ENCODE data around the gene RHCG.

RHCG gene

DNA sequence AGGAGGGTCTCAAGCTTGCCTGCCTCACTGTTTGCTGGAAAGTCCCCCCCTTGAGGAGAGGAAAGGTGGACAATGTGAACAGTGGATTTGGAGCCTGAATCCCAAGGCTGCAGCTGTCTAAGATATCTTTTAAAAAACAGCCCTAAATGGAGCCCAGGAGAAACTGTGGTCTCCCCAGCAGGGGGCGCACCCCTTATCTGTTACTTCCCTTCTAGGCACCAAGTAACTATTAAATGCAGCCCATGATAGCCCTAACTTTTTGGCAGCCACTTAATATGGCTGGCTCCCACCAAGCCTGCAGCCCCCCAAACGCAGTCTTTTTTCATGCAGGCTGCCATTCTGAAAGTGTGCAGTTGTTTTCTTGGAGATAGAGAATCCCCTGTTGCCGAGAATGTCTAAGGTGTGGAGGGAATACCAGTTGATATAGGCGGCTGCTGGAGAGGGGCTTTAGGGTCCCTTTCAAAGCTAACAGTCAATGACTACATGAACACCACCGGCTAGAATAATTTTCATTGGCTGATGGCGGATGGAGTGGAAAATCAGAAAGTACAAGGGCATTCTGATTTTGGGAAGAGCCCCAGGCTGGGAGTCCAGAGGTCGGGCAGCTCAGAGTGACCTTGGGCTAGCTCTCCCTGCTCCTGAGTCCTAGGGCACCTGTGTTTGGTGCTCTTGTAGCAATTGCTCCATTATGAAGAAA is 1.3 kb downstream of the RHCG start:
- Mint-ChIP-seq H3K4me3 (no peak overlapping the region), H3K27me3 (ENCODE audit: low read depth) (peaks cover 50% of the 10 kb centered on the region), H3K36me3 (ENCODE audit: low read depth) (no peaks in the 10 kb centered on the region), H3K4me1 (ENCODE audit: low read depth) (peaks cover 2% of the 10 kb centered on the region), H3K9me3 (no peaks in the 10 kb centered on the region), H3K27ac (no peak overlapping the region)

DNA sequence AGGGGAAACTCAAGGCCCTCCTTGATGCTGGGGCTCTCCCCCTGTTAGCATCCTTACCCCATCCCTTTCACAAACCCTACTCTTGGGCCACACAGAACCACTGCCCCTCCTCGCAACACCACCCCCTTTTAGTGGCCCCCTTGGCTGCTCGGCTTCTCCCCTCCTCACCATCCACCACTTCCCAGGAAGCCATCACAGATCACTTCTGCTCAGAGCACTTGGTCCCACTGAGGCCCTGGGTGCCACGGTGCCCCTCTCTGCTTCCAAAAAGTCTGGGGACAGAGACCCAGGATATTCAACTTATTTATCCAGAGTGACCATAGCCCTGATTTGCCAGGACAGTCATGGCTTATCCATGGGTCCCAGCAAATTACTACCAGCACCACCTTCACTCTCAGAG is 2.4 kb downstream of the RHCG start:
- no peak overlapping the region for H3K4me3 Mint-ChIP-seq
- H3K4me1 Mint-ChIP-seq (ENCODE audit: low read depth), result peaks cover 2% of the 10 kb centered on the region
- no peaks in the 10 kb centered on the region for H3K36me3 Mint-ChIP-seq (ENCODE audit: low read depth)
- no peaks in the 10 kb centered on the region for H3K9me3 Mint-ChIP-seq
- peaks cover 46% of the 10 kb centered on the region for H3K27me3 Mint-ChIP-seq (ENCODE audit: low read depth)
- H3K27ac Mint-ChIP-seq, result no peak overlapping the region

DNA sequence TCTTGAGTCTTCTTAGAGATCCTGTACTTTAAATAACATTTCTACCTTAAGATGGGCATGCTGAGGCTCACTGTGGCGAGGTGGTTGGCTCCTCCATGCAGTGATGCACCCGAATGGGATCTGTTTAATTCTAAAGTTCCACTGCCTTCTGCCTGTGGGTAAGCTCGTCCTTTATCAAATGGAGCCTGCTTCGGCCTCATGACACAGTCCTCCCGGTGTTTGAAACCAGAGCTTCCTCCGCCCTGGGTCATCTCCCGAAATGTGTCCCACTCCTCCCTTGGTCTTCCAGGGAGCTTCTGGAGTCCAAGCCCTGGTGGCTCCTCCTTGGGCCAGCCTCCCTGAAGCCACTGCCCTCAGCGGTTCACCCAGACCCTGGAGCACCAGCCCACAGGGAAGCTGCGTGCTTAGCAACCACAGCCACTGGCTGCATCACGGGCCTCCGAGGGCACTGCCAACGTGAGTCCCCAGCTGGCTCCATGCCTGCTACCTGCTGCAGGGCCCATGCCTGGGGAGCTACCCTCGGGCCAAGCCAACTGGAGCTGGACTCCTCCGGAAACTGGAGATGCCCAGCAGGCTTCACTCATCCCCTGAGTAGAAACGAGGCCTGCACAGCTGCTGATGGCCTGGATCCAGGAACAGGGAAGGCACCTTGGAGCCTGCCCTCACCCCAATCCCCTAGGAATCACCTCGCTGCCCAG is 3.3 kb downstream of the RHCG start:
- Mint-ChIP-seq H3K27ac (no peak overlapping the region), H3K9me3 (no peaks in the 10 kb centered on the region), H3K4me1 (ENCODE audit: low read depth) (peaks cover 2% of the 10 kb centered on the region), H3K4me3 (no peak overlapping the region), H3K36me3 (ENCODE audit: low read depth) (no peaks in the 10 kb centered on the region), H3K27me3 (ENCODE audit: low read depth) (peaks cover 40% of the 10 kb centered on the region)

DNA sequence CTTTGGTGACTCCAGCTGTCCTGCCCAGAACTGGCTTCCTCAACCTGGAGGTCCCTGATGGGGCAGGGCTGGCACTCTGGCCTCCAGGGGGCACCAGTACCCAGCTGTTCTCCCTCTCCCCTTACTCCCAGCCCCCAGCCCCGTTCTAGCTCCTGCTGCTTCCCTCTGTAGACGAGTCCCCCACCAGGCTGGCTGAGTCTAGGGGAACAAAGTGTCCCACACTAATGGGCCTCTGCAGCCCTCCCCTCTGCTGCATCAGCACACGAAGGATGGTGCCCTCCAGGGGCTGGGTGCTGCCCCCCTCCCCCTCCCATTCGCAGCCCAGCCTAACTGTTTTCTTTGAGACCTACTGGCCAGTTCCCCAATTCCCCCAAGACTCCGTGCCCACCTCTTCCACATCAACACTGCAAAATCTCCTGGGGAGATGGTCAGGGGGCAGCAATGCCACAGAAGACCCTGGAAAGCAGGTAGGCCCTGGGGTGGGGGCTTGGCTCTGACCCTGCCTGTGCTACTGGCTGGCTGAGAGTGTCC is 4.2 kb downstream of the RHCG start:
- Mint-ChIP-seq H3K36me3 (ENCODE audit: low read depth) (no peaks in the 10 kb centered on the region), H3K9me3 (no peaks in the 10 kb centered on the region), H3K27ac (no peak overlapping the region), H3K27me3 (ENCODE audit: low read depth) (peaks cover 44% of the 10 kb centered on the region), H3K4me3 (no peak overlapping the region), H3K4me1 (ENCODE audit: low read depth) (peaks cover 2% of the 10 kb centered on the region)

DNA sequence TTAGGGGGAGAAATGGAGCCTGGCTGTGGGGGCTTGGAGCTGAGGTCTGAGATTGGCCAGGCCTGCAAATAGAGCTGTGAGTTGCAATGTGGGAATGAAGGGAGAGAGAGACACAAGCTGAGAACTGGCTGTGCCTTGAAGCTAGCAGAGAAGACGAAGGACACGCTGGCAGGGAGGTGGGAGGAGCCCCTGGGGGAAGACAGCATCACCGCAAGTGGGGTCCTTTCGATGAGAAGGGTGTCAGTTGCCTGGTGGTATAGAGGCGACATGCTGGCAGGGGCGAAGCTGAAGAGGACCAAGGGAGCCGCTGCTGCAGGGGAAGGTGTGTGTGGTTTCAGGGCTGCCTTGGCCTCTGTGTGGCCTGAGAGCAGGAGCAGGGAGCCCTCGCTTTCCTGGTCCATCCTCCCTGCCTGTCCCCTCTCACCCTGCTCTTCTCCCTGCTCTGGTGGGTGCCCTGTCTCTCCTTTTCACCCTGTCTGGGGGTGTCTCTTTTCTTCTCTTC is 5.5 kb downstream of the RHCG start:
- Mint-ChIP-seq H3K4me3 (no peak overlapping the region), H3K4me1 (ENCODE audit: low read depth) (peaks cover 4% of the 10 kb centered on the region), H3K9me3 (no peaks in the 10 kb centered on the region), H3K27me3 (ENCODE audit: low read depth) (peaks cover 41% of the 10 kb centered on the region), H3K36me3 (ENCODE audit: low read depth) (no peaks in the 10 kb centered on the region), H3K27ac (no peak overlapping the region)

DNA sequence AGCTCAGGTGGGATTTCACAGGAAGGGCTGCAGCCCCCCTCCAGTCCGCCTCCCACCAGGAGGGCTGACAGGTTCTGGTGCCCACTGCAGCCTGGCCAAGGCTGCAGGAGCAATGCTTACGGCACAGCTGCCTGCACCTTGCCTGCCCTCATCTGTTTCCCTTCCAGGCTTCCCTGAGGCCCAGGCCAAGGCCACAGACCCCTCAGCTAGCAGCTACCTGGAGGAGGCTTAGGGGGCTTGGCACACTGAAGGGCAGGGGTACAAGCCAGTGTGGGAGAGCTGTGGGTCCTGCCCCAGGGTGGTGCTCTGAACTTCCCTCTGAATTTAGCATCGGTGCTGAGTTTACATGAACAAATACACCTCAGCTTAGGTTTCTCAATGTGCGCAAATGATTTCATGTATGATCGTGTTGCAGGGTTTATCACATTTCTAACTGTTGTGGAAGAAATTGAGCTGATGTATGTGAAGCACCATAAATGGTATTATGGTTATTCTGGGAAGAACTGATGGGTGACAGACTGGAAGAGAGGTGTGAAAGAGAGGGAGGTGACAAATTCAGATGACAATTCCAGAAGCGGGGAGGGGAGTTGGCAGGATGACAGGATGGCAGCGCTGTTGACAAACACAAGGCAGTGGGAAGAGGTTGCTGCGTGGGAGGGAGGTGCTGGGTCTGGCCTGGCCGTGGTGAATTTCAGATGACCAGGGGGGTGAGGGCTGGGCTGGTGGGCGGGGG is 6.1 kb downstream of the RHCG start:
- Mint-ChIP-seq H3K36me3 (ENCODE audit: low read depth) (no peaks in the 10 kb centered on the region), H3K27ac (no peak overlapping the region), H3K4me1 (ENCODE audit: low read depth) (peaks cover 2% of the 10 kb centered on the region), H3K27me3 (ENCODE audit: low read depth) (peaks cover 41% of the 10 kb centered on the region), H3K9me3 (no peaks in the 10 kb centered on the region), H3K4me3 (no peak overlapping the region)

DNA sequence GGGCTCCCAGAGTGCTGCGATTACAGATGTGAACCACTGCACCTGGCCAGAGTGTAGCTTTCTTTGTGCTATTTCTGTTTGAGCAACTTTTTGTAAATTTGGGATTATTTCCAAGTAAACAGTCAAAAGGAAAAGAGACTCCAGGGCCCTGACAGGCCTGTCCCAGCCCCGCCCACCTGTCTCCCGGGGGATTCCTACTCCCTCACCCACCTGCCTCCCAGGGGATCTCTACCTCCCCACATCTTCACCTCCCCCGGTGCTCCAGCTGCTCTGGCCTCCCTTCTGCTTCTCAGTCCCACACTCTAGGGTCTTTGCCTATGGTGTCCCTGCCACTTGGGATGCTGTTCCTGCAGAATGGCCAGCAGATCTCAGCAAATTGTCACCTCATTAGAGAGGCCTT is 7.0 kb downstream of the RHCG start:
- Mint-ChIP-seq H3K27me3 (ENCODE audit: low read depth) (peaks cover 37% of the 10 kb centered on the region), H3K9me3 (no peaks in the 10 kb centered on the region), H3K36me3 (ENCODE audit: low read depth) (no peaks in the 10 kb centered on the region), H3K27ac (no peak overlapping the region), H3K4me3 (no peak overlapping the region), H3K4me1 (ENCODE audit: low read depth) (peaks cover 2% of the 10 kb centered on the region)

DNA sequence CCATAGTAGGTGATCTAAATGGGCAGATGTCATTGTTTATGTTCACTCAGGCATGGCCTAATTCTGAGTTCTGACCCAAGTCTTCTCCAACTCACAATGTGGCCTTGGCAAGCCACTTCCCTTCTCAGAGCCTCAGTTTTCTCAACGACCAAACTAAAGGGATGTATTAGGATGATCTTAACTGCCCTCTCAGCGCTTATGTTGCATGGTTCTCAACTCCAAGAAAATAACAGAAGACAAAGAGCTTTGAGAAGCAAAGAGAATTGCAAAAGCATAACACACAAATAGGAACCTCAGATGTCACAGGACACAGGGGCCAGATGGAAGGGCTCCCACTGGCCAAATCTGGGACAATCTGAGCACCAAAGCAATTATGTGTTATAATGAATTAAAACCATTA is 8.6 kb downstream of the RHCG start:
- Mint-ChIP-seq H3K4me3 (no peak overlapping the region), H3K4me1 (ENCODE audit: low read depth) (peaks cover 2% of the 10 kb centered on the region), H3K36me3 (ENCODE audit: low read depth) (no peaks in the 10 kb centered on the region), H3K27ac (no peak overlapping the region), H3K9me3 (no peaks in the 10 kb centered on the region), H3K27me3 (ENCODE audit: low read depth) (peaks cover 34% of the 10 kb centered on the region)

DNA sequence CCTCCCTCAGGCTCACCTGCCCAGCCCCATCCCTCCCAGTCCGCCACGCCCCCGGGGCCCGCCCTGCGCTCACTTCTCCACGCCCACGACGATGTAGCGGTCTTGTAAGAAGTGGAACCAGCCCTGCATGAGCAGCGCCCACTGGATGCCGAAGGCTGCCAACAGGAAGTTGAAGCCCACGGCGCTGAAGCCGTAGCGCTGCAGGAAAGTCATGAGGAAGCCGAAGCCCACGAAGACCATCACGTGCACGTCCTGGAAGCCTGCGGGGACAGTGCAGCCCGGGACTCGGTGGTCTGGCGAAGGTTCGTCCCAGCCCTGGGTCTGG is 9.7 kb downstream of the RHCG start:
- Mint-ChIP-seq H3K36me3 (ENCODE audit: low read depth) (no peaks in the 10 kb centered on the region), H3K9me3 (no peaks in the 10 kb centered on the region), H3K27me3 (ENCODE audit: low read depth) (peaks cover 34% of the 10 kb centered on the region), H3K27ac (no peak overlapping the region), H3K4me3 (no peak overlapping the region), H3K4me1 (ENCODE audit: low read depth) (peaks cover 2% of the 10 kb centered on the region)

DNA sequence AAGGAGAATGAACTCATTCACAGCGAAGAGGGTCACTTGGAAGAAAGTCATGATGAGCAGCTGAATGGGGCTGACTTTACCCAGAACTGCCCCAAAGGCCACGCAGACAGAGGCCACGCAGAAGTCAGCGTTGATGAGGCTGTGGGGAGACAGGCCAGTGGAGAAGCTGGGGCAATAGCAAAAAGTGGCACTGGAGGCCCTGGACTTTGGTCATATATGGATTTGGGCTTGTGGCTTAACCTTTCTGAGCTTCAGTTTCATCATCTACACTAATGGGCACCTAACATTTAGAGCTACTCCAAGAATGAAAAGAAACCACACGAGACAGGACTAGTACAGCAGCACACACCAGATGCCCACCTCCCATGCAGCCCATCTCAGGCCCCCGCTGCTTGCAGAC is 13.3 kb downstream of the RHCG start:
- Mint-ChIP-seq H3K9me3 (no peaks in the 10 kb centered on the region), H3K27ac (no peak overlapping the region), H3K4me1 (ENCODE audit: low read depth) (peaks cover 2% of the 10 kb centered on the region), H3K27me3 (ENCODE audit: low read depth) (peaks cover 32% of the 10 kb centered on the region), H3K36me3 (ENCODE audit: low read depth) (no peaks in the 10 kb centered on the region), H3K4me3 (no peak overlapping the region)

DNA sequence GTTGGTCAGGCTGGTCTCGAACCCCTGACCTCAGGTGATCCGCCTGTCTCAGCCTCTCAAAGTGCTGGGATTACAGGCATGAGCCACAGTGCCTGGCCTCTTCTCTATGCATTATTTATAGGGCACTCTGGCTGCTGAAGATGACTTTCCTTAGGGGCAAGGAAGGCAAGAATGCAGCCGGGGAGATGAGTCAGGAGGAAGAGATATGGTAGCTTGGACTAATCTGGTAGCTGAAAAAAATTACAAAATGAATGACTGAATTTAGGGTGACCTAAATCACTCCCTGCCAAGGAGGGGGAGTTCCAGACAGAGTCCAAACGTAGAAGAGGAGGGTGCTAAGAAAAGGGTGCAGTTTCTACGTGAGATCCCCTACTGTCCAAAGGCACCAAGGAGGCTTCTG is 14.2 kb downstream of the RHCG start:
- H3K36me3 Mint-ChIP-seq (ENCODE audit: low read depth), result no peaks in the 10 kb centered on the region
- H3K9me3 Mint-ChIP-seq, result no peaks in the 10 kb centered on the region
- peaks cover 2% of the 10 kb centered on the region for H3K4me1 Mint-ChIP-seq (ENCODE audit: low read depth)
- peaks cover 23% of the 10 kb centered on the region for H3K27me3 Mint-ChIP-seq (ENCODE audit: low read depth)
- no peak overlapping the region for H3K4me3 Mint-ChIP-seq
- H3K27ac Mint-ChIP-seq, result no peak overlapping the region

DNA sequence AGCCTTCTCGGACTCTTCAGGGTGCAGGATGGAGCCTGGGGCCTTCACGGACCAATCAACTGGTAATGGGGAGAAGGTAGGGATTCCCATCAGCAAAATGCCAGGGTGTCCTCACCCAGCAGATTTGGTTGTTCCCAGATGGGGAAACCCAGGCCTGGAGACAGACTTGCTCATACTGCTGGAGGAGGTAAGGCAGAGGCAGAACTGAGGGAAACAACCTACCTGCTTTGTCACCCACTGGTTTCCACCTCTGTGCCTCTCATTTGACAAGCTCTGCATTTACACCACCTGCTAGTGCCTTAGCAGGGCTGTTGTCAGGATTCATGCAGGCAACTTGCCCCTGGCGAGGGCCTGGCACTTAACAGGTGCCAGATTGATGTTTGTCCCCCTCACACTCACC is 15.9 kb downstream of the RHCG start:
- Mint-ChIP-seq H3K4me1 (ENCODE audit: low read depth) (no peaks in the 10 kb centered on the region), H3K27ac (no peak overlapping the region), H3K27me3 (ENCODE audit: low read depth) (peaks cover 11% of the 10 kb centered on the region), H3K4me3 (no peak overlapping the region), H3K9me3 (no peaks in the 10 kb centered on the region), H3K36me3 (ENCODE audit: low read depth) (no peaks in the 10 kb centered on the region)

DNA sequence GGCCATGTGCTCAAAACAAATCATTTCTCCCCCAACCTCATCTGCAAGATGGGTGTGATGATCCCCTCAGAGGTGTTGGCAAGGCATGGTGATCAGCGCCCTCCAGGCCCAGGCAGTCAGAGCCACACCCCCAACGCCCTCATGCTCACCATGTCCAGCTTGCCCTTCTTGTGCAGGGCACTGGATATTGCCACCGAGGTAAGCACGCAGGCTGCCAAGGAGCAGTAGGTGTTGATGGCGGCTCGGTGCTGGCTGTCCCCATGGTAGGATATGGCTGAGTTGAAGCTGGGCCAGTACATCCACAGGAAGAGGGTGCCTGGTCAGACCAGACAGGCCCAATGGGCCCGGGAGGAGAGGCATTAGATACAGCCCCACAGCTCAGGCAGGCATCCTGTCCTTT is 17.2 kb downstream of the RHCG start:
- Mint-ChIP-seq H3K9me3 (no peaks in the 10 kb centered on the region), H3K4me1 (ENCODE audit: low read depth) (peaks cover 2% of the 10 kb centered on the region), H3K27me3 (ENCODE audit: low read depth) (peaks cover 5% of the 10 kb centered on the region)

DNA sequence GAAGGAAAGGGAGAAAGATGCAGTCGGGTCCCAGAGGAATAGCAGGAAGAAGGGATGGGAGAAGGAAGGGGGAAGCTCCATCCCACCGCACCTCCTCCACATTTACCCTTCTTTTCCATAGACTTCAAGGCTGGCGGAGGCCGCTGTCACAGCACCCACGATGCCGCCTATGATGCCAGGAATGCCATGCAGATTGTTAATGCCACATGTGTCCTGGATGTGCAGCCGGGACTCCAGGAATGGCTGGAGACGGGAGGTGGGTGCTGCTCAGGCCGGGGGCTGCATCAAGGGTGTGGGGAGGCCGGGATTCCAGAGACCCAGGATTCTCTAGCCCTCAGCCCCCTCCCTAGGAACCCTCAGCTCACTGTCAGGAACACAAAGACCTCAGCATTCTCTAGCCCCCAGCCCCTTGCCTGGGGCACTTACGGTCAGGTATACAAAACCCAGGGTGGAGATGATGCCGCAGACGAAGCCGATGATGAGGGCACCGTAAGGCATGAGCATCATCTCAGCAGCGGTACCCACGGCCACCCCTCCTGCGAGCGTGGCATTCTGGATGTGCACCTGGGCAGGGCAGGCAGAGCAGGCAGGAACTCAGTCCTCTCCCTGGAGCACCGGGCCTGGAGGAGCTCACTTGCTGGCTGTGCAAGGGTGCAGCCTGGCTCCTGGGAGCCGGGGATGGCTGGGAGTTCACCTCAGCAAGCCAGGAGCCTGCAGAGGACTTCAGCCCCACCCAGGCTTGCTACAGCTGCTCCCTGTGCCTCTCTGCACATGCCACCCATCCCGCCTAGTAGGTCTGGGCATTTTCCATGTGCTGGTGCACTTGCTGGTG is 18.8 kb downstream of the RHCG start:
- Mint-ChIP-seq H3K36me3 (ENCODE audit: low read depth) (no peaks in the 10 kb centered on the region), H3K4me1 (ENCODE audit: low read depth) (peaks cover 2% of the 10 kb centered on the region), H3K9me3 (no peaks in the 10 kb centered on the region), H3K4me3 (no peak overlapping the region), H3K27ac (no peak overlapping the region), H3K27me3 (ENCODE audit: low read depth) (peaks cover 4% of the 10 kb centered on the region)

More for the DNA sequence above, 17.2 kb downstream of the RHCG start:
- no peak overlapping the region for H3K27ac Mint-ChIP-seq
- H3K36me3 Mint-ChIP-seq (ENCODE audit: low read depth), result no peaks in the 10 kb centered on the region
- no peak overlapping the region for H3K4me3 Mint-ChIP-seq
